Lung (tissue), 12 donors: ENCODE data around the gene ANKRD11. TPM values are rescaled to one million over a fixed set of nuclear protein-coding genes. Genes with fewer than 3 reads are reported as not detected.

Source experiments
- ATAC-seq: fragments of 200-7000 bp; cut with Tn5 transposase; one replicate; pipeline ENCODE4 v1.9.1; 2020; ENCODE audit warnings: moderate number of reproducible peaks; ENCODE audit not compliant: insufficient read depth, low FRiP score
- DNase-seq, 3 donors: peaks; one replicate each; pipeline ENCODE4 v3.0.0-alpha.2; 2013 to 2017
- H3K27ac ChIP-seq, 2 donors: one replicate each; pipeline ENCODE4 v1.5.1; 2013; ENCODE audit warnings: mild to moderate bottlenecking in 2 of 2, moderate library complexity in 2 of 2, control low read depth in 1 of 2, inconsistent platforms in 1 of 2, low read depth in 1 of 2, low read length in 1 of 2
- H3K27me3 ChIP-seq, 3 donors: one replicate each; pipeline ENCODE4 v1.5.1; 2013; ENCODE audit warnings: low read length in 2 of 3; ENCODE audit not compliant: control insufficient read depth in 3 of 3, insufficient read depth in 3 of 3
- H3K36me3 ChIP-seq, 4 donors: one replicate each; pipeline ENCODE4 v1.5.1; 2013; ENCODE audit warnings: low read length in 4 of 4, mild to moderate bottlenecking in 1 of 4, moderate library complexity in 1 of 4; ENCODE audit not compliant: control insufficient read depth in 4 of 4, insufficient read depth in 4 of 4
- H3K4me1 ChIP-seq, 5 donors: one replicate each; pipeline ENCODE4 v1.5.1; 2013; ENCODE audit warnings: low read length in 5 of 5, mild to moderate bottlenecking in 2 of 5, moderate library complexity in 1 of 5; ENCODE audit not compliant: control insufficient read depth in 5 of 5, insufficient read depth in 5 of 5
- H3K4me3 ChIP-seq: one replicate; pipeline ENCODE4 v1.5.1; 2013; ENCODE audit warnings: mild to moderate bottlenecking, control low read depth, moderate library complexity
- H3K9ac ChIP-seq, 2 donors: one replicate each; pipeline ENCODE4 v1.5.1; 2013; ENCODE audit warnings: low read length in 2 of 2, control low read depth in 1 of 2; ENCODE audit not compliant: insufficient read depth in 1 of 2
- H3K9me3 ChIP-seq, 4 donors: one replicate each; pipeline ENCODE4 v1.5.1; 2013; ENCODE audit warnings: low read length in 3 of 4, mild to moderate bottlenecking in 1 of 4, moderate library complexity in 1 of 4; ENCODE audit not compliant: control insufficient read depth in 4 of 4, insufficient read depth in 3 of 4
- CTCF ChIP-seq: IDR thresholded peaks from 2 replicates; pipeline ENCODE4 v1.5.1; 2012; ENCODE audit warnings: mild to moderate bottlenecking; ENCODE audit errors: control extremely low read depth, extremely low read depth
- WGBS, 2 donors: extraction: QIAGEN DNeasy Blood & Tissue Kit; methylation state at CpG; one replicate each; pipeline ENCODE4 v1.1.7; 2013; 5-methylcytosine and 5-hydroxymethylcytosine counted together
- polyA plus RNA-seq, 2 donors: library from polyadenylated mRNA; stranded (reverse); fragments of 200-250 nt; gene quantifications; one replicate each; pipeline ENCODE4 v1.2.1, GENCODE V29; 2013
- total RNA-seq, 2 donors: library from RNA; depleted of rRNA in 1 of 2; stranded (reverse); fragments of >200 nt in 1 of 2; gene quantifications; one replicate each; pipeline ENCODE4 v1.2.1, GENCODE V29; 2014 to 2021
- donor health status: control.
- donor health status: control.
- donor health status: Bipolar disorder and iron deficiency.
- donor health status: healthy.
- donor health status: DM: yes; HTN: yes; CAD: no.

ANKRD11 gene
- total and polyA plus RNA-seq, 4 donors: 58.5 to 162 (median 89.5) TPM

- H3K4me1 ChIP-seq: peaks cover 4 to 32% (median 25%) of the 10 kb centered on the region in 5 donors
- WGBS, 2 donors: 95% methylated on average over 11 of the region's 11 CpGs
- DNase-seq: no peak
Observed at GRCh38 chr16:89337965-89338364, 152.4 kb downstream of the ANKRD11 start.

GRCh38 chr16:89335803-89336485 lies 154.4 kb downstream of the ANKRD11 start:
- Histone ChIP-seq H3K4me3 (no peak overlapping the region), H3K27me3 (no peaks in the 10 kb centered on the region), H3K9ac (no peak overlapping the region), H3K27ac (peak overlapping the region; percentile 37 to 76), H3K4me1 (peaks cover 4 to 29% (median 25%) of the 10 kb centered on the region in 5 donors), H3K36me3 (no peaks in the 10 kb centered on the region), H3K9me3 (no peaks in the 10 kb centered on the region)
- DNase-seq: no peak
- ATAC-seq: no peak
- WGBS, 2 donors: 71 to 74% methylated on average over 16 of the region's 16 CpGs
- no peak for TF ChIP-seq CTCF

More at GRCh38 chr16:89337965-89338364, 152.4 kb downstream of the ANKRD11 start:
- no peaks in the 10 kb centered on the region for H3K9me3 ChIP-seq
- no peak overlapping the region for H3K27ac ChIP-seq
- no peak for TF ChIP-seq CTCF
- no peaks in the 10 kb centered on the region for H3K27me3 ChIP-seq
- H3K4me3 ChIP-seq: no peak overlapping the region
- no peak overlapping the region for H3K9ac ChIP-seq
- no peaks in the 10 kb centered on the region for H3K36me3 ChIP-seq
- no peak for ATAC-seq

- H3K9me3 ChIP-seq: no peaks in the 10 kb centered on the region
- H3K4me1 ChIP-seq: peaks cover 3 to 30% (median 29%) of the 10 kb centered on the region in 5 donors
- TF ChIP-seq CTCF: no peak
- DNase-seq: no peak
- no peak overlapping the region for H3K9ac ChIP-seq
- peak overlapping the region; percentile 24 to 76 for H3K27ac ChIP-seq
- ATAC-seq: no peak
- no peak overlapping the region for H3K4me3 ChIP-seq
- H3K36me3 ChIP-seq: no peaks in the 10 kb centered on the region
- H3K27me3 ChIP-seq: no peaks in the 10 kb centered on the region
- 65 to 67% methylated on average over 22 of the region's 22 CpGs for WGBS, 2 donors
Observed at GRCh38 chr16:89334988-89335802, 155.2 kb downstream of the ANKRD11 start.
